ENCODE measurements around the gene FAM83E.

Gene FAM83E

DNA sequence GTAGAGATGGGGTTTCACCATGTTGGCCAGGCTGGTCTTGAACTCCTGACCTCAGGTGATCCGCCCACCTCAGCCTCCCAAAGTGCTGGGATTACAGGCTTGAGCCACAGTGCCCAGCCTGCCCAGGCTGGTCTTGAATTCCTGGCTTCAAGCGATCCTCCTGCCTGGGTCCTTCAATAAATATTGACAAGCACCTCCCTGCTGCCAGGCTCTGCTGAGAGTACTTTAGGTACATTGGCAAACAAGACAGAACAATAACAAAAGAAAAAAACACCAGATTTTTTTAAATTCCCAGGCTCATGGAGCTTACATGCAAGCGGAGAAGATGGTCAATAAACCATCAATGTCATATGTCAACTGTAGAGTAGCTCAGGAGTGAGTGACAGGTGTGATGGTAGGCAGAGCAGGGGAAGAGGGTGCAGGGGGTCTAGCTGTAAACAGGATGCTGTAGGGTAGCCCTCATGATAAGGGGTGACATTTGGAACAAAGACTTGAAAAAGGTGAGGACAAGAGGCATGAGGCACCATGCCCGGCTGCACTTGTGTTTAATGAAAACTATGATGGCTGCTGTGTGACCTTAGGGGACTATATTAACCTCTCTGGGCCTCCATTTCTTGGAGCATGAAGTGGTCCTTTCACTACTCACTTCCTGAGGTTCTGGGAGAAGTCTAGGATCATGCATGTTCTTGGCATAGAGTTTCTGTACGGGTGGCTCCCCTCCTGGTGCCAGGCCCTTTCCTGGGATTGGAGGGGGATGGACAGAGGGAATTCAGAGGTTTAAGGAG, 43.3 kb downstream of the FAM83E start:
- DNase-seq: no peak

DNA sequence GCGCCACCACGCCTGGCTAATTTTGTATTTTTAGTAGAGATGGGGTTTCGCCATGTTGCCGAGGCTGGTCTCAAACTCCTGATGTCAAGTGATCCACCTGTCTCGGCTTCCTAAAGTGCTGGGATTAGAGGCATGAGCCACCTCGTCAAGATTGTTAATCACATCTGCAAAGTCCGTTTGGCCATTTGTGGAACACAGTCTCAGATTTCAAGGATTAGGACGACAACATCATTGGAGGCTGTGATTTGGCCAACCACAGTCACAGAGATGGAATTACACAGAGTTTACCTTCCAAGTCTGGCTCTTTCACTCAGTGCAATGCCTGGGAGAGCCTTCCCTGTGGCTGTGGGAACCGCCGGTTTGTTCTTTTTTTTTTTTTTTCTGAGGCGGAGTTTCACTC, 45.1 kb downstream of the FAM83E start:
- no peak for DNase-seq

DNA sequence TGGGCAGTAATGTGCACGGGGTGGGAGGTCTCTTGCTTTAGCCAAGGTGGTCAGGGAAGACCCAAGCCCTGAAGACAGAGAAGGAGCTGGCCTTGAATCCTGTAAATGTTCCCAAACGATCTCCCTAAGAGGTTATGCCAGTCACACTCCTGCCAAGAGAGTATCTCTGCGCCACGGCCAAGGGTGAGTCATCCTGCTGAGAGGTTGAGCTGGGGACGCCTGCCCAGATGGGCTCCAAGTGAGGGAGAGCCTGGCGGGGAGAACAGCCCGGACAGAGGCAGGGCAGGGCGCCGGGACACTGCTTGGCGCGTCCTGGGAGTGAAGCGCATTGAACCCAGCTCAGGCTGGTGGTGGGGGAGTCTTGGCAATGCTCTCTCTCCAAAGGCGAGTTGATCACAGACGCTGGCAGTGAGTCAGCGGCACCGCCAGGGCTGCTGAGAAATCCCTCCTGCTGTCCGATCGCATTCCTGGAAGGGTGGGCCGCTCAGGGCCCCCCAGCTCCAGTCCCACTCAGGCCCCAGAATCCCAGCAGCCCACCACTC, 46.5 kb downstream of the FAM83E start:
- DNase-seq: peak; percentile 81

GRCh38 chr19:48565090-48565489, 49.8 kb downstream of the FAM83E start:
- no peak for DNase-seq

Data from right forelimb (tissue), 1 donor.